MM.1S (cell line): ENCODE measurements around the gene MMP15.

Experiments used
- DNase-seq: peaks from one replicate; pipeline ENCODE4 v3.0.0-alpha.2; 2015
- H2AFZ ChIP-seq: fragments of 300-600 bp; sonication (generic); 2 replicates; pipeline ENCODE4 v1.6.0; 2016; ENCODE audit warnings: antibody characterized with exemption, low read length
- H3F3A ChIP-seq: fragments of 300-600 bp; sonication (generic); 2 replicates; pipeline ENCODE4 v1.6.1; 2016; ENCODE audit warnings: mild to moderate bottlenecking, antibody characterized with exemption, low read length, moderate library complexity, mixed read lengths; ENCODE audit not compliant: insufficient read depth
- H3K27ac ChIP-seq: fragments of 300-600 bp; sonication (generic); 2 replicates; pipeline ENCODE4 v1.5.1; 2016; ENCODE audit warnings: mild to moderate bottlenecking, low read length
- H3K27me3 ChIP-seq: fragments of 300-600 bp; sonication (generic); replicated peaks from 2 replicates; pipeline ENCODE4 v1.6.0; 2016; ENCODE audit warnings: low read length; ENCODE audit not compliant: insufficient read depth
- H3K36me3 ChIP-seq: fragments of 300-600 bp; sonication (generic); replicated peaks from 2 replicates; pipeline ENCODE4 v1.6.1; 2016; ENCODE audit warnings: mild to moderate bottlenecking, low read length, mixed read lengths; ENCODE audit not compliant: insufficient read depth
- H3K4me1 ChIP-seq: fragments of 300-600 bp; sonication (generic); 2 replicates; pipeline ENCODE4 v1.6.1; 2016; ENCODE audit warnings: low read length, mixed read lengths
- H3K4me2 ChIP-seq: fragments of 300-600 bp; sonication (generic); 2 replicates; pipeline ENCODE4 v1.6.0; 2016; ENCODE audit warnings: low read depth, low read length
- H3K4me3 ChIP-seq: fragments of 300-600 bp; sonication (generic); 2 replicates; pipeline ENCODE4 v1.5.1; 2016; ENCODE audit warnings: low read length, mixed read lengths
- H3K79me2 ChIP-seq: fragments of 300-600 bp; sonication (generic); 2 replicates; pipeline ENCODE4 v1.6.1; 2016; ENCODE audit warnings: mixed run types, low read length, mixed read lengths
- H3K9ac ChIP-seq: fragments of 300-600 bp; sonication (generic); 2 replicates; pipeline ENCODE4 v1.6.1; 2016; ENCODE audit warnings: low read length, mixed read lengths
- H3K9me2 ChIP-seq: fragments of 300-600 bp; sonication (generic); replicated peaks from 2 replicates; pipeline ENCODE4 v1.6.1; 2016; ENCODE audit warnings: mild to moderate bottlenecking, low read length, mixed read lengths; ENCODE audit not compliant: insufficient read depth
- H3K9me3 ChIP-seq: fragments of 300-600 bp; sonication (generic); replicated peaks from 2 replicates; pipeline ENCODE4 v1.6.1; 2016; ENCODE audit warnings: mild to moderate bottlenecking, low read length, mixed read lengths; ENCODE audit not compliant: insufficient read depth
- H4K20me1 ChIP-seq: fragments of 300-600 bp; sonication (generic); 2 replicates; pipeline ENCODE4 v1.6.1; 2016; ENCODE audit warnings: mild to moderate bottlenecking, low read length, moderate library complexity, mixed read lengths; ENCODE audit not compliant: insufficient read depth
- EZH2 ChIP-seq: fragments of 300-600 bp; sonication (generic); optimal IDR thresholded peaks from 2 replicates; pipeline ENCODE3; 2017; ENCODE audit warnings: low read depth, mild to moderate bottlenecking, antibody characterized with exemption, low read length, mixed read lengths
- EZH2phosphoT487 ChIP-seq: fragments of 300-600 bp; sonication (generic); IDR thresholded peaks from 2 replicates; pipeline ENCODE4 v1.6.1; 2018; ENCODE audit warnings: antibody characterized with exemption, low read length
- TF ChIP-seq, protein P1 (sequence below): fragments of 300-600 bp; sonication (generic); IDR thresholded peaks from 2 replicates; pipeline ENCODE4 v1.5.1; 2016; ENCODE audit warnings: antibody characterized with exemption, low read length, mixed read lengths

The MMP15 gene

GRCh38 chr16:58035356-58036170 lies 10.0 kb downstream of the MMP15 start:
- no peak for DNase-seq
- Histone ChIP-seq H3F3A (no peaks in the 10 kb centered on the region), H2AFZ (no peak overlapping the region), H4K20me1 (no peaks in the 10 kb centered on the region), H3K4me3 (no peak overlapping the region), H3K27ac (no peak overlapping the region), H3K9ac (no peak overlapping the region), H3K9me3 (no peaks in the 10 kb centered on the region), H3K27me3 (no peaks in the 10 kb centered on the region), H3K36me3 (no peaks in the 10 kb centered on the region), H3K4me1 (no peaks in the 10 kb centered on the region), H3K79me2 (no peaks in the 10 kb centered on the region), H3K4me2 (no peak overlapping the region), H3K9me2 (no peaks in the 10 kb centered on the region)
- TF ChIP-seq, protein P1, sequence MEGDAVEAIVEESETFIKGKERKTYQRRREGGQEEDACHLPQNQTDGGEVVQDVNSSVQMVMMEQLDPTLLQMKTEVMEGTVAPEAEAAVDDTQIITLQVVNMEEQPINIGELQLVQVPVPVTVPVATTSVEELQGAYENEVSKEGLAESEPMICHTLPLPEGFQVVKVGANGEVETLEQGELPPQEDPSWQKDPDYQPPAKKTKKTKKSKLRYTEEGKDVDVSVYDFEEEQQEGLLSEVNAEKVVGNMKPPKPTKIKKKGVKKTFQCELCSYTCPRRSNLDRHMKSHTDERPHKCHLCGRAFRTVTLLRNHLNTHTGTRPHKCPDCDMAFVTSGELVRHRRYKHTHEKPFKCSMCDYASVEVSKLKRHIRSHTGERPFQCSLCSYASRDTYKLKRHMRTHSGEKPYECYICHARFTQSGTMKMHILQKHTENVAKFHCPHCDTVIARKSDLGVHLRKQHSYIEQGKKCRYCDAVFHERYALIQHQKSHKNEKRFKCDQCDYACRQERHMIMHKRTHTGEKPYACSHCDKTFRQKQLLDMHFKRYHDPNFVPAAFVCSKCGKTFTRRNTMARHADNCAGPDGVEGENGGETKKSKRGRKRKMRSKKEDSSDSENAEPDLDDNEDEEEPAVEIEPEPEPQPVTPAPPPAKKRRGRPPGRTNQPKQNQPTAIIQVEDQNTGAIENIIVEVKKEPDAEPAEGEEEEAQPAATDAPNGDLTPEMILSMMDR, result no peak
- TF ChIP-seq EZH2 (no peak), EZH2phosphoT487 (no peak)

DNA sequence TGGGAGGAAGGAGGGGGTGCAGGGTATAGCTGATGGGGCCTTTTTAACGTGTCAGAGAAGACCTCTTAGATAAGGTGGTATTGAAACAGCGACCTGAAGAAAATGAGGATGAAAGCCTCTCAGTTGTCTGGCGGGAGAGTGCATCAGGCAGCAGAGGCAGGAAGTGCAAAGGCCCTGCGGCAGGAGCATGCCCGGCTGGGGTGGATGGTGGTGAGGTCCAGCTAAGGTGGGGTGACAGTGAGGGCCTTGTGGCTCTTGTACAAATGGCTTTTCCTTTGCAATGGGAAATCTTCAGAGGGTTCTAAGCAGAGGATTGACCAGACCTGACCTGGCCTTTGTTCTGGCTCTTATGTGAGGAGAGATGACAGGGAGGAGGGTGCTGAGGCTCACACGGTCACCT lies 11.4 kb downstream of the MMP15 start:
- Histone ChIP-seq H3F3A (no peaks in the 10 kb centered on the region), H3K9ac (no peak overlapping the region), H3K9me3 (no peaks in the 10 kb centered on the region), H3K4me3 (no peak overlapping the region), H3K36me3 (no peaks in the 10 kb centered on the region), H3K27me3 (no peaks in the 10 kb centered on the region), H2AFZ (no peak overlapping the region), H3K9me2 (no peaks in the 10 kb centered on the region), H3K27ac (no peak overlapping the region), H3K79me2 (no peaks in the 10 kb centered on the region), H3K4me2 (no peak overlapping the region), H3K4me1 (no peaks in the 10 kb centered on the region), H4K20me1 (no peaks in the 10 kb centered on the region)
- TF ChIP-seq EZH2, result no peak
- TF ChIP-seq, protein P1, result no peak
- no peak for TF ChIP-seq EZH2phosphoT487
- no peak for DNase-seq

DNA sequence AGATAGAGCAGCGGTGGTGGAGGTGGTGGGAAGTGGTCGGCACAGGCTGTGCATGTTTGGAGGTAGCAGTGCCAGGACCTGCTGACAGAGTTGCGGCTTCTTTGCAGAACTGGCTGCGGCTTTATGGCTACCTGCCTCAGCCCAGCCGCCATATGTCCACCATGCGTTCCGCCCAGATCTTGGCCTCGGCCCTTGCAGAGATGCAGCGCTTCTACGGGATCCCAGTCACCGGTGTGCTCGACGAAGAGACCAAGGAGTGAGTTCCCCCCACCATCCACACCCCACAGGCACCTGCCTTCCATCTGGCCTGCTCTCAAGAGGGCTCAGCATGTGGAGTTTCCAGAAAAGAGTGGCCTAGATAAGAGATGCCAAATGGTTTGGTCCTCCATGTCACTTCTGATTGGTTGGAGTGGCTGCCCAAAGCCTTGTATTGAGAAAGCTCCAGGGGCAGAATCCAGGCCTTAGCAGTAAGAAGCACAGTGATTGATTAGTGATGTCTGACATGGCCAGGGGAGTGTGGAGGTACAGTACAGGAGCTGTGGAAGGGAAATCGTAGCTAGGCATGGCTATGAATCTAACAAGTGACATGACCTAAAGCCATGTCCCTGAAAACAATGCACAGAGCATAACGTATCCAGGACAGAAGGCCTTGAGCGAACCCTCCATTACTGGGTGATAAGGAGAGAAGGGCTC lies 12.0 kb downstream of the MMP15 start:
- H3F3A ChIP-seq, result no peaks in the 10 kb centered on the region
- H3K4me1 ChIP-seq, result no peaks in the 10 kb centered on the region
- H2AFZ ChIP-seq, result no peak overlapping the region
- no peak overlapping the region for H3K9ac ChIP-seq
- H3K27ac ChIP-seq, result no peak overlapping the region
- H3K4me2 ChIP-seq, result no peak overlapping the region
- no peaks in the 10 kb centered on the region for H3K9me3 ChIP-seq
- no peak overlapping the region for H3K4me3 ChIP-seq
- no peaks in the 10 kb centered on the region for H3K79me2 ChIP-seq
- H3K27me3 ChIP-seq, result no peaks in the 10 kb centered on the region
- no peaks in the 10 kb centered on the region for H4K20me1 ChIP-seq
- no peak for DNase-seq
- no peaks in the 10 kb centered on the region for H3K9me2 ChIP-seq
- TF ChIP-seq, protein P1, result no peak
- no peak for TF ChIP-seq EZH2phosphoT487
- no peak for TF ChIP-seq EZH2
- no peaks in the 10 kb centered on the region for H3K36me3 ChIP-seq
